ENCODE data around the gene HBG2.

HBG2 gene

GRCh38 chr11:5247472-5248192 lies 6.9 kb downstream of the HBG2 start:
- TF ChIP-seq SIN3A (IDR thresholded peaks at IDR 0.05; ENCODE audit: borderline replicate concordance, insufficient read depth, low read length) (no peak), REST (IDR thresholded peaks at IDR 0.05; ENCODE audit: insufficient read depth in 1 of 2, low read depth in 2 of 2, low read length in 2 of 2) (no peak), FOXP2 (optimal IDR thresholded peaks at IDR 0.05; ENCODE audit: borderline replicate concordance, extremely low read depth, extremely low read length, insufficient read depth) (no peak), POLR2AphosphoS5 (IDR thresholded peaks at IDR 0.05; ENCODE audit: low read depth, low read length) (no peak), TAF1 (IDR thresholded peaks at IDR 0.05; ENCODE audit: borderline replicate concordance, insufficient read depth, low read length) (no peak)

- no peak for TF ChIP-seq SIN3A (IDR thresholded peaks at IDR 0.05; ENCODE audit: borderline replicate concordance, insufficient read depth, low read length)
- no peak for TF ChIP-seq TAF1 (IDR thresholded peaks at IDR 0.05; ENCODE audit: borderline replicate concordance, insufficient read depth, low read length)
- TF ChIP-seq REST (IDR thresholded peaks at IDR 0.05; ENCODE audit: insufficient read depth in 1 of 2, low read depth in 2 of 2, low read length in 2 of 2): no peak
- no peak for TF ChIP-seq FOXP2 (optimal IDR thresholded peaks at IDR 0.05; ENCODE audit: borderline replicate concordance, extremely low read depth, extremely low read length, insufficient read depth)
These were observed 7.7 kb downstream of the HBG2 start for GRCh38 chr11:5246772-5247471.

- TF ChIP-seq TAF1 (IDR thresholded peaks at IDR 0.05; ENCODE audit: borderline replicate concordance, insufficient read depth, low read length) (no peak), REST (IDR thresholded peaks at IDR 0.05; ENCODE audit: insufficient read depth in 1 of 2, low read depth in 2 of 2, low read length in 2 of 2) (no peak), FOXP2 (optimal IDR thresholded peaks at IDR 0.05; ENCODE audit: borderline replicate concordance, extremely low read depth, extremely low read length, insufficient read depth) (no peak), POLR2AphosphoS5 (IDR thresholded peaks at IDR 0.05; ENCODE audit: low read depth, low read length) (no peak), SIN3A (IDR thresholded peaks at IDR 0.05; ENCODE audit: borderline replicate concordance, insufficient read depth, low read length) (no peak)
These were observed 9.4 kb downstream of the HBG2 start for GRCh38 chr11:5245155-5245554.

GRCh38 chr11:5243816-5244180 lies 10.8 kb downstream of the HBG2 start:
- TF ChIP-seq SIN3A (IDR thresholded peaks at IDR 0.05; ENCODE audit: borderline replicate concordance, insufficient read depth, low read length) (no peak), REST (IDR thresholded peaks at IDR 0.05; ENCODE audit: insufficient read depth in 1 of 2, low read depth in 2 of 2, low read length in 2 of 2) (no peak), FOXP2 (optimal IDR thresholded peaks at IDR 0.05; ENCODE audit: borderline replicate concordance, extremely low read depth, extremely low read length, insufficient read depth) (no peak), POLR2AphosphoS5 (IDR thresholded peaks at IDR 0.05; ENCODE audit: low read depth, low read length) (no peak), TAF1 (IDR thresholded peaks at IDR 0.05; ENCODE audit: borderline replicate concordance, insufficient read depth, low read length) (no peak)

Data from PFSK-1 (cell line).